Muscle layer of duodenum (tissue), 2 donors: ENCODE measurements around the gene MAD1L1.

Experiments used
- H3K27ac ChIP-seq: one replicate; pipeline ENCODE4 v1.7.0; 2013; ENCODE audit warnings: mild to moderate bottlenecking, low read length
- H3K27me3 ChIP-seq: one replicate; pipeline ENCODE4 v1.7.0; 2013; ENCODE audit warnings: low read depth, mild to moderate bottlenecking, control low read depth, low read length
- H3K36me3 ChIP-seq, 2 donors: one replicate each; pipeline ENCODE4 v1.7.0; 2013; ENCODE audit warnings: low read length in 2 of 2, control low read depth in 1 of 2, mild to moderate bottlenecking in 1 of 2; ENCODE audit not compliant: insufficient read depth in 2 of 2, control insufficient read depth in 1 of 2
- H3K4me1 ChIP-seq, 2 donors: one replicate each; pipeline ENCODE4 v1.7.0; 2013; ENCODE audit warnings: low read length in 2 of 2, mild to moderate bottlenecking in 2 of 2, control low read depth in 1 of 2, moderate library complexity in 1 of 2; ENCODE audit not compliant: insufficient read depth in 2 of 2, control insufficient read depth in 1 of 2
- H3K4me3 ChIP-seq, 2 donors: one replicate each; pipeline ENCODE4 v1.7.0; 2013; ENCODE audit warnings: low read length in 2 of 2, low read depth in 1 of 2, mild to moderate bottlenecking in 1 of 2
- H3K9me3 ChIP-seq, 2 donors: one replicate each; pipeline ENCODE4 v1.7.0; 2013; ENCODE audit warnings: low read length in 2 of 2, control low read depth in 1 of 2, mild to moderate bottlenecking in 1 of 2; ENCODE audit not compliant: control insufficient read depth in 1 of 2
- donor health status: healthy.

The MAD1L1 gene

GRCh38 chr7:2055956-2056355, 176.8 kb downstream of the MAD1L1 start:
- Histone ChIP-seq H3K4me1 (peaks cover 0 to under 1% of the 10 kb centered on the region in 2 donors), H3K9me3 (peaks cover 0 to 5% of the 10 kb centered on the region in 2 donors), H3K4me3 (no peak overlapping the region), H3K36me3 (no peaks in the 10 kb centered on the region), H3K27me3 (no peaks in the 10 kb centered on the region), H3K27ac (no peak overlapping the region)

DNA sequence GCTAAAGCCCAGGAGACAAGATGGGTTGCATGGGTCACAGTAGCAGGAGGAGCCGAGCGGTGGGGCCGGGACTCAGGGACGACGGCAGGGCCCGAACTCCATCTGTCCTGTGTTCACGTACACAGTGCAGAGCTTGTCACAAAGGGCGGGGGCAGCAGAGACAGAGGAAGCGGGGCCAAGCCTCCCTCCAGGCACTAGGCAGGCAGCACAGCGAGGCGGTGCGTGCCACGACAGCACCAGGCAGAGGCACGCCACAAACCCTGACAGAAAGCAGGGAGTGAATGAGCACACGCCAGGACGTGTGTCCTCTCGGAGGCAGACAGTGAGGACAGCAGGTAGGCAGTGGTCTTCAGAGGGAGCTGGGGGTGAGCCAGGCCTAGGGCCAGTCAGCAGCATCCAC, 177.8 kb downstream of the MAD1L1 start:
- Histone ChIP-seq H3K4me1 (peaks cover 0 to 3% of the 10 kb centered on the region in 2 donors), H3K27ac (no peak overlapping the region), H3K27me3 (no peaks in the 10 kb centered on the region), H3K4me3 (no peak overlapping the region), H3K9me3 (peaks cover 0 to 4% of the 10 kb centered on the region in 2 donors), H3K36me3 (no peaks in the 10 kb centered on the region)

DNA sequence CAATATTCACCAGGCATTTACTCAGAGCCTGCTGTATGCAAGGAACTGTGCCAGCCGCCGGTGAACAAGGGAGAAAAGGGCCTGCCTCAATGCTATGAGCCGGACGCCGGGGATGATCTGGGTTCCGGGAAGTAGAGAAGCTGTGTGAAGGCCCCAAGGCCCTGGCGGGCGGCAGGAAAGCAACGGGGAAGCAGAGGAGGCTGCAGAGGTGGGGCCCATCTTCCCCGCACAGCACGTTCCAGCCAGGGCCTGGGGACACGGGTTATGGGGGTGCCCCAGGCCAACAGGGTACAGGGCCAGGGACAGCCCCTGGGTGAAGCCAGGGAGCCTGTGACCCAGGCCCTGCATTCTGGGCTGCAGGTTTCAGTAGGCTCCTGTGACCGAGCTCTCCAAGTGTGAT, 179.3 kb downstream of the MAD1L1 start:
- Histone ChIP-seq H3K27me3 (no peaks in the 10 kb centered on the region), H3K9me3 (no peaks in the 10 kb centered on the region)

GRCh38 chr7:2052657-2053048, 180.1 kb downstream of the MAD1L1 start:
- no peak overlapping the region for H3K4me3 ChIP-seq
- no peaks in the 10 kb centered on the region for H3K36me3 ChIP-seq
- no peaks in the 10 kb centered on the region for H3K27me3 ChIP-seq
- no peaks in the 10 kb centered on the region for H3K9me3 ChIP-seq
- peaks cover 0 to 3% of the 10 kb centered on the region in 2 donors for H3K4me1 ChIP-seq
- H3K27ac ChIP-seq, result no peak overlapping the region

More for the DNA sequence above, 179.3 kb downstream of the MAD1L1 start:
- Histone ChIP-seq H3K4me3 (no peak overlapping the region), H3K27ac (no peak overlapping the region), H3K36me3 (no peaks in the 10 kb centered on the region), H3K4me1 (peaks cover 0 to 3% of the 10 kb centered on the region in 2 donors)

DNA sequence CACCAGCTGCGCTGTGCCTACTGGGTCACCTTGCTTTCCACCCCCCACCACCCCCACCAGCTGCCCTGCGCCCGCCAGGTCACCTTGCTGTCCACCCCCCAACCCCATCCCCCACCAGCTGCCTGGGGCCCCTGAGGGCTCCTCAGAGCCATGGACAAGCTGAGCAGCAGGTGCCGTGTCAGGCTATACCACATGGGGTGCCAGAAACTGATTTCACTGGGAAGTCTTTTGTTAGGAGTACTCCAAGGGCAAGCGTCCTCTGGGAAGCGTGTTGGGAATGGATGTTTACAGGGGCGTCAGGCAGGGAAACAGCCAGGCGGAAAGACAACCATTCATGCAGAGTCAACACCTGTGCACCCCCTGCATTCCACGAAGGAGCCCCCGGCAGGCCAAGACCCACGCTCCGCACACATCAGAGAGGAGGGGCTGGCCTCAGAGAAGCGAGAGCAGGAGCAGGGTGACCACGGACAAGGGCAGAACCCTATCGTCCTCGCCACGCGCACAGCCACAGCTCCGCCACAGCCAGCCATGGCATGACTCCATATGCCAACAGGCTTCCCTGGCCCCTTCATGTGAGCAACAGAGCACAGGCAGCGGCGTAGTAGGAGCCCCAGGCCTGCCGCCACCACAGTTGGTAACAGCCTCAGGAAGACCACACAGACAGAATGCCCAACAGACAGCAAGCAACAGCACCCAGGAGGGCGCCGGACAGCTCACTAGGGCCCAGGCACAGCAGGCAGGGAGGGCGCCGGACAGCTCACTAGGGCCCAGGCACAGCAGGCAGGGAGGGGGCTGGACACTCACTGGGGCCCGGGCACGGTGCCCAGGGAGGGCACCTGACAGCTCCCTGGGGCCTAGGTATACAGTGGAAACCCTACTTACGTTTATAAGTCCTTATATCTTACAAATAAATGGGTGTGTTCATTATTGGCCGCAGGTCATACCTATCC, 180.8 kb downstream of the MAD1L1 start:
- Histone ChIP-seq H3K27ac (no peak overlapping the region), H3K36me3 (no peaks in the 10 kb centered on the region), H3K27me3 (no peaks in the 10 kb centered on the region)

DNA sequence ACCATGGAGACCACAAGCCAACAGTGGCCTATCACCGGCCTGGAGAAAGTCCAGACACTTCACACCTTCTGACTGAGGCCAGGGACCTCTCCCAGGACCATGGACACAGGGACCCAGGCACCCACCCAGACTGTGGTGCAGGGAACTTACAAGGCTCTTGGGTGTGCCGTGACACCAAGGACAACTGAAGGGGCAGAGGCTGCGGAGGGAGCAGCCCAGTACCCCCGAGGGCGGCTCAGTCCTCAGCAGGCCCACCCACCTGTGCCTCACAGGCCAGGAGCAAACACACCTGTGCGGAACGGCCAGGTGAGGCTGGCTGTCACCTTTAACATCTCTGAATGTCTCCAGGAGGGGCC, 182.3 kb downstream of the MAD1L1 start:
- Histone ChIP-seq H3K4me3 (no peak overlapping the region), H3K9me3 (no peaks in the 10 kb centered on the region), H3K36me3 (no peaks in the 10 kb centered on the region), H3K4me1 (peaks cover 0 to 3% of the 10 kb centered on the region in 2 donors), H3K27me3 (no peaks in the 10 kb centered on the region), H3K27ac (no peak overlapping the region)

More for the DNA sequence above, 180.8 kb downstream of the MAD1L1 start:
- Histone ChIP-seq H3K9me3 (no peaks in the 10 kb centered on the region), H3K4me3 (no peak overlapping the region), H3K4me1 (peaks cover 0 to 3% of the 10 kb centered on the region in 2 donors)

DNA sequence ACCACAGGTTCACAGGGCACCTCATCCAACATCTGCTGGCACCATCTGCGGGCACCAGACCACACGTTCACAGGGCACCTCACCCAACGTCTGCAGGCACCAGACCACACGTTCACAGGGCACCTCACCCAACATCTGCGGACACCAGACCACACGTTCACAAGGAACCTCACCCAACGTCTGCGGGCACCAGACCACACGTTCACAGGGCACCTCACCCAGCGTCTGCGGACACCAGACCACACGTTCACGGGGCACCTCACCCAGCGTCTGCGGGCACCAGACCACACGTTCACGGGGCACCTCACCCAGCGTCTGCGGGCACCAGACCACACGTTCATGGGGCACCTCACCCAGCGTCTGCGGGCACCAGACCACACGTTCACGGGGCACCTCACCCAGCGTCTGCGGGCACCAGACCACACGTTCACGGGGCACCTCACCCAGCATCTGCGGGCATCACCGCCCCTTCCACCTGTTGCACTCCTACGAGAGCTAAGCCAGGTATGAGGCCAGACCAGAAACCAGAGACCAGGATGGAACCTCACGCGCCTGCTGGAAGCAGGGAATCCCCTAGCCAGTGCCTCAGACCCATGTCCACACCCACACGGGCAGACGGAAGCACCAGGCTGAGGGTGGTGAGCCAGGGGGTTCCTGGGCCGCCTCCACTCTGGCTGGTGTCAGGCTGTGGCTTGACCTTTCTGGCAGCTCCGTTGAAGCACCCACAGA, 182.8 kb downstream of the MAD1L1 start:
- Histone ChIP-seq H3K36me3 (no peaks in the 10 kb centered on the region), H3K27me3 (no peaks in the 10 kb centered on the region)

DNA sequence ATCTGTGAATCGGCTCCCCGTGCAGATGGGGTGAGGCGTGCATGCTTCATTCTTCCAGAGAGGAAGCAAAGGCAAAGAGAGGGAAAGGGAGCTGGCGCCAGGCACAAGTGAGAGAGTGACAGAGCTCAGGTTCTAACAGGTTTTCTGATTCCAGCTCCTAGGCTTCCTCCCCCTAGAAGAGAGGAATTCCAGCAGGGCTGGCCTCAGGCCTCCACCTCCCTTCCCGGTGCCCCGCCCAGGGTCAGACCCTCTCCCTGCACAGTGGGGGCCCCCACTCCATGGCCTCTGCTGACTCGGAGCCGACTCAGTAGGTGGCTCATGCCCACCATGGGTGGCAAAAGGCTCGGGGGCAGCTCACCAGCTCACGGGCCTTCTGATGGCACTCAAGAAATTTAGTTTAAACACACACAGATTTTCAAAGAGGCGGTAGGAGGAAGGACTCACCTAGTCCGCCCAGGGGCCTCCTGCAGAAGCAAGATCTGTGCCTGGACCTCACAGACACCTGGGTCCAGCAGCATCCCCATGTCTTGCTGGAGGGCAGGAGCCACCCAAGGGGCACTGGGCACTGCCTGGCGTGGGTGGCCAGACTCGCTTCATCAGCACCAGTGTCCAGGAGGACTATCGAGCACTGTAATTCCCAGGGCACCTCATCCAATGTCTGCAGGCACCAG, 183.5 kb downstream of the MAD1L1 start:
- no peaks in the 10 kb centered on the region for H3K9me3 ChIP-seq
- no peak overlapping the region for H3K4me3 ChIP-seq
- H3K36me3 ChIP-seq, result no peaks in the 10 kb centered on the region
- H3K27ac ChIP-seq, result no peak overlapping the region
- H3K27me3 ChIP-seq, result no peaks in the 10 kb centered on the region
- peaks cover 0 to 3% of the 10 kb centered on the region in 2 donors for H3K4me1 ChIP-seq

More for the DNA sequence above, 182.8 kb downstream of the MAD1L1 start:
- Histone ChIP-seq H3K9me3 (no peaks in the 10 kb centered on the region), H3K27ac (no peak overlapping the region), H3K4me1 (peaks cover 0 to 3% of the 10 kb centered on the region in 2 donors), H3K4me3 (no peak overlapping the region)

- Histone ChIP-seq H3K4me1 (peaks cover 0 to 3% of the 10 kb centered on the region in 2 donors), H3K4me3 (no peak overlapping the region), H3K27ac (no peak overlapping the region), H3K27me3 (no peaks in the 10 kb centered on the region), H3K9me3 (no peaks in the 10 kb centered on the region), H3K36me3 (no peaks in the 10 kb centered on the region)
Observed at GRCh38 chr7:2048531-2048930, 184.2 kb downstream of the MAD1L1 start.

DNA sequence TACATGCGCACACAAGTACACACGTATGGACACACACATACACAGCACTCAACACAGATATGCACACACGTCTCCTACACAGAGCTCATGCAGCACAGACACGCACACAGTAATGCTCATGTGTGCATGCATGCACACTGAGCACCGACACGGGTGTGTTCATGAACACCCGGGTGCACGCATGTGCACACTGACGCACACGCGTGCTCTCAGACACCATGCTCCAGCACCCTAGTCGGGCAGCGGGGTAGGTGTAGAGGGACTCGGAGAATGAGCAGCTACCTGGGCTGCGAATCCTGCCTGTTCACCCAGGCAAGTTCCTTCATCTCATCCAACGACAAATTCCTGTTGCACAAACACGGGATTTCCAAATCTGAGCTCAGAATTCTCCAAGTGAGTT, 184.7 kb downstream of the MAD1L1 start:
- no peaks in the 10 kb centered on the region for H3K9me3 ChIP-seq
- H3K36me3 ChIP-seq, result no peaks in the 10 kb centered on the region
- no peaks in the 10 kb centered on the region for H3K27me3 ChIP-seq
- peaks cover 0 to 3% of the 10 kb centered on the region in 2 donors for H3K4me1 ChIP-seq
- H3K27ac ChIP-seq, result no peak overlapping the region
- no peak overlapping the region for H3K4me3 ChIP-seq
